NB4 (cell line): ENCODE results near the gene TMEM178B.

ENCODE experiments used
- DNase-seq: peaks from one replicate; pipeline ENCODE4 v3.0.0; 2010; ENCODE audit warnings: low read depth
- H3K4me3 ChIP-seq: one replicate; pipeline ENCODE4 v1.5.1; 2011; ENCODE audit warnings: mild to moderate bottlenecking, low read depth, low read length, moderate library complexity
- MYC ChIP-seq: IDR thresholded peaks from 2 replicates; pipeline ENCODE4 v1.6.1; 2011; ENCODE audit warnings: low read depth, low read length
- POLR2A ChIP-seq: IDR thresholded peaks from 2 replicates; pipeline ENCODE4 v1.6.1; 2011; ENCODE audit warnings: mild to moderate bottlenecking; ENCODE audit not compliant: insufficient read length; ENCODE audit errors: extremely low read depth
- TF ChIP-seq, protein P1 (sequence below): IDR thresholded peaks from one replicate; pipeline ENCODE4 v1.5.1; 2012; ENCODE audit warnings: low read depth, low read length
- TF ChIP-seq, protein P2 (sequence below): IDR thresholded peaks from 2 replicates; pipeline ENCODE4 v1.6.1; 2011; ENCODE audit warnings: low read depth, low read length

Gene TMEM178B

GRCh38 chr7:141342621-141343408, 269.0 kb downstream of the TMEM178B start:
- DNase-seq = no peak
- TF ChIP-seq, protein P1, sequence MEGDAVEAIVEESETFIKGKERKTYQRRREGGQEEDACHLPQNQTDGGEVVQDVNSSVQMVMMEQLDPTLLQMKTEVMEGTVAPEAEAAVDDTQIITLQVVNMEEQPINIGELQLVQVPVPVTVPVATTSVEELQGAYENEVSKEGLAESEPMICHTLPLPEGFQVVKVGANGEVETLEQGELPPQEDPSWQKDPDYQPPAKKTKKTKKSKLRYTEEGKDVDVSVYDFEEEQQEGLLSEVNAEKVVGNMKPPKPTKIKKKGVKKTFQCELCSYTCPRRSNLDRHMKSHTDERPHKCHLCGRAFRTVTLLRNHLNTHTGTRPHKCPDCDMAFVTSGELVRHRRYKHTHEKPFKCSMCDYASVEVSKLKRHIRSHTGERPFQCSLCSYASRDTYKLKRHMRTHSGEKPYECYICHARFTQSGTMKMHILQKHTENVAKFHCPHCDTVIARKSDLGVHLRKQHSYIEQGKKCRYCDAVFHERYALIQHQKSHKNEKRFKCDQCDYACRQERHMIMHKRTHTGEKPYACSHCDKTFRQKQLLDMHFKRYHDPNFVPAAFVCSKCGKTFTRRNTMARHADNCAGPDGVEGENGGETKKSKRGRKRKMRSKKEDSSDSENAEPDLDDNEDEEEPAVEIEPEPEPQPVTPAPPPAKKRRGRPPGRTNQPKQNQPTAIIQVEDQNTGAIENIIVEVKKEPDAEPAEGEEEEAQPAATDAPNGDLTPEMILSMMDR = no peak
- TF ChIP-seq MYC (no peak), POLR2A (no peak)
- TF ChIP-seq, protein P2, sequence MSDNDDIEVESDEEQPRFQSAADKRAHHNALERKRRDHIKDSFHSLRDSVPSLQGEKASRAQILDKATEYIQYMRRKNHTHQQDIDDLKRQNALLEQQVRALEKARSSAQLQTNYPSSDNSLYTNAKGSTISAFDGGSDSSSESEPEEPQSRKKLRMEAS = no peak
- H3K4me3 ChIP-seq = no peak overlapping the region

GRCh38 chr7:141344153-141344935, 270.5 kb downstream of the TMEM178B start:
- H3K4me3 ChIP-seq = no peak overlapping the region
- TF ChIP-seq POLR2A (no peak), MYC (no peak)
- TF ChIP-seq, protein P2 = no peak
- TF ChIP-seq, protein P1 = no peak
- no peak for DNase-seq

- DNase-seq = no peak
- no peak overlapping the region for H3K4me3 ChIP-seq
- TF ChIP-seq, protein P2 = no peak
- TF ChIP-seq MYC (no peak), POLR2A (no peak)
- TF ChIP-seq, protein P1 = no peak
Observed at GRCh38 chr7:141348728-141349127, 274.9 kb downstream of the TMEM178B start.

DNA sequence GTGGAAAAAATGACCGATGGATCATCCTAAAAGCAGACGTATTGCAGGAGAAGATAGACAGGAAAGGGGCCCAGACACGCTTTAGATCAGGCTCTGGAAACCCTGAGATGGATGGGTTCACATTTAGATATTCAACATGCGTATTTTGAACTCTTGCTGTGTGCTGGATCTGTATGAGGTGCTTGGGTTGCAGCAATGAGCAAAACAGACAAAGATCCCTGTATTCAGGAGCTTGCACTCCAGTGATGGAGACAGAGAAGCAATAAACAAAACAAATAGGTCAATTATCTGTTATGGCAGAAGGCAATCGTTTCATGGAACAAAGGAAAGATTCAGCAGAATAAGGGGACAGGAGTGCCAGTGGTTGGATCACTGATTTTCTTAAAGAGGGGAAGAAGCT, 275.5 kb downstream of the TMEM178B start:
- TF ChIP-seq, protein P1 = no peak
- TF ChIP-seq POLR2A = no peak
- TF ChIP-seq MYC = no peak
- TF ChIP-seq, protein P2 = no peak
- H3K4me3 ChIP-seq = no peak overlapping the region
- DNase-seq = no peak

- no peak overlapping the region for H3K4me3 ChIP-seq
- no peak for TF ChIP-seq MYC
- TF ChIP-seq, protein P2 = no peak
- no peak for TF ChIP-seq POLR2A
- TF ChIP-seq, protein P1 = no peak
- DNase-seq = no peak
Observed at GRCh38 chr7:141349804-141350203, 275.9 kb downstream of the TMEM178B start.
